GM23338 (cell line): ENCODE measurements around the gene SLC44A1.

ENCODE experiments used
- CREB1 ChIP-seq: fragments of 250-450 bp; sonication (Bioruptor Pico); IDR thresholded peaks from 2 replicates; pipeline ENCODE4 v1.5.0; 2020; ENCODE audit warnings: low read depth, mild to moderate bottlenecking, moderate library complexity
- ETS1 ChIP-seq: IDR thresholded peaks from 2 replicates; pipeline ENCODE4 v1.6.1; 2016; ENCODE audit warnings: antibody characterized with exemption
- EZH2 ChIP-seq: fragments of 200-600 bp; sonication (generic); IDR thresholded peaks from one replicate; pipeline ENCODE4 v1.8.0; 2017; ENCODE audit warnings: antibody characterized with exemption, mild to moderate bottlenecking, low read depth; ENCODE audit not compliant: unreplicated experiment
- EZH2phosphoT487 ChIP-seq: fragments of 200-600 bp; sonication (generic); IDR thresholded peaks from one replicate; pipeline ENCODE4 v1.8.1; 2018; ENCODE audit warnings: antibody characterized with exemption; ENCODE audit not compliant: unreplicated experiment
- JUNB ChIP-seq: IDR thresholded peaks from one replicate; pipeline ENCODE4 v1.6.1; 2016; ENCODE audit warnings: antibody characterized with exemption; ENCODE audit not compliant: unreplicated experiment
- NANOG ChIP-seq: IDR thresholded peaks from 2 replicates; pipeline ENCODE4 v1.6.1; 2016; ENCODE audit warnings: antibody characterized with exemption, borderline replicate concordance
- POLR2AphosphoS5 ChIP-seq: IDR thresholded peaks from 2 replicates; pipeline ENCODE4 v1.6.1; 2016; ENCODE audit warnings: antibody characterized with exemption, low read depth
- STAT1 ChIP-seq: IDR thresholded peaks from one replicate; pipeline ENCODE4 v1.6.1; 2016; ENCODE audit warnings: antibody characterized with exemption; ENCODE audit not compliant: unreplicated experiment
- ZNF114 ChIP-seq: fragments of 250-450 bp; sonication (Bioruptor Pico); IDR thresholded peaks from 2 replicates; pipeline ENCODE4 v1.5.0; 2020; ENCODE audit warnings: mild to moderate bottlenecking, moderate library complexity
- ZNF331 ChIP-seq: fragments of 250-450 bp; sonication (Bioruptor Pico); IDR thresholded peaks from 2 replicates; pipeline ENCODE4 v1.5.0; 2020; ENCODE audit warnings: low read depth, mild to moderate bottlenecking, moderate library complexity
- TF ChIP-seq, protein P1 (sequence below): IDR thresholded peaks from one replicate; pipeline ENCODE4 v1.6.1; 2018; ENCODE audit warnings: antibody characterized with exemption; ENCODE audit not compliant: unreplicated experiment
- TF ChIP-seq, protein P2 (sequence below), 2 experiments: fragments of 200-600 bp in 1 of 2; sonication (generic) in 1 of 2; conservative IDR thresholded peaks; 2 replicates each; pipeline versions ENCODE4 v1.5.1 to v1.6.1; 2016 to 2017; ENCODE audit warnings: antibody characterized with exemption in 2 of 2, low read depth in 2 of 2, mild to moderate bottlenecking in 2 of 2, moderate library complexity in 1 of 2

- TF ChIP-seq, protein P1, sequence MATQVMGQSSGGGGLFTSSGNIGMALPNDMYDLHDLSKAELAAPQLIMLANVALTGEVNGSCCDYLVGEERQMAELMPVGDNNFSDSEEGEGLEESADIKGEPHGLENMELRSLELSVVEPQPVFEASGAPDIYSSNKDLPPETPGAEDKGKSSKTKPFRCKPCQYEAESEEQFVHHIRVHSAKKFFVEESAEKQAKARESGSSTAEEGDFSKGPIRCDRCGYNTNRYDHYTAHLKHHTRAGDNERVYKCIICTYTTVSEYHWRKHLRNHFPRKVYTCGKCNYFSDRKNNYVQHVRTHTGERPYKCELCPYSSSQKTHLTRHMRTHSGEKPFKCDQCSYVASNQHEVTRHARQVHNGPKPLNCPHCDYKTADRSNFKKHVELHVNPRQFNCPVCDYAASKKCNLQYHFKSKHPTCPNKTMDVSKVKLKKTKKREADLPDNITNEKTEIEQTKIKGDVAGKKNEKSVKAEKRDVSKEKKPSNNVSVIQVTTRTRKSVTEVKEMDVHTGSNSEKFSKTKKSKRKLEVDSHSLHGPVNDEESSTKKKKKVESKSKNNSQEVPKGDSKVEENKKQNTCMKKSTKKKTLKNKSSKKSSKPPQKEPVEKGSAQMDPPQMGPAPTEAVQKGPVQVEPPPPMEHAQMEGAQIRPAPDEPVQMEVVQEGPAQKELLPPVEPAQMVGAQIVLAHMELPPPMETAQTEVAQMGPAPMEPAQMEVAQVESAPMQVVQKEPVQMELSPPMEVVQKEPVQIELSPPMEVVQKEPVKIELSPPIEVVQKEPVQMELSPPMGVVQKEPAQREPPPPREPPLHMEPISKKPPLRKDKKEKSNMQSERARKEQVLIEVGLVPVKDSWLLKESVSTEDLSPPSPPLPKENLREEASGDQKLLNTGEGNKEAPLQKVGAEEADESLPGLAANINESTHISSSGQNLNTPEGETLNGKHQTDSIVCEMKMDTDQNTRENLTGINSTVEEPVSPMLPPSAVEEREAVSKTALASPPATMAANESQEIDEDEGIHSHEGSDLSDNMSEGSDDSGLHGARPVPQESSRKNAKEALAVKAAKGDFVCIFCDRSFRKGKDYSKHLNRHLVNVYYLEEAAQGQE = no peak
- TF ChIP-seq, protein P2, sequence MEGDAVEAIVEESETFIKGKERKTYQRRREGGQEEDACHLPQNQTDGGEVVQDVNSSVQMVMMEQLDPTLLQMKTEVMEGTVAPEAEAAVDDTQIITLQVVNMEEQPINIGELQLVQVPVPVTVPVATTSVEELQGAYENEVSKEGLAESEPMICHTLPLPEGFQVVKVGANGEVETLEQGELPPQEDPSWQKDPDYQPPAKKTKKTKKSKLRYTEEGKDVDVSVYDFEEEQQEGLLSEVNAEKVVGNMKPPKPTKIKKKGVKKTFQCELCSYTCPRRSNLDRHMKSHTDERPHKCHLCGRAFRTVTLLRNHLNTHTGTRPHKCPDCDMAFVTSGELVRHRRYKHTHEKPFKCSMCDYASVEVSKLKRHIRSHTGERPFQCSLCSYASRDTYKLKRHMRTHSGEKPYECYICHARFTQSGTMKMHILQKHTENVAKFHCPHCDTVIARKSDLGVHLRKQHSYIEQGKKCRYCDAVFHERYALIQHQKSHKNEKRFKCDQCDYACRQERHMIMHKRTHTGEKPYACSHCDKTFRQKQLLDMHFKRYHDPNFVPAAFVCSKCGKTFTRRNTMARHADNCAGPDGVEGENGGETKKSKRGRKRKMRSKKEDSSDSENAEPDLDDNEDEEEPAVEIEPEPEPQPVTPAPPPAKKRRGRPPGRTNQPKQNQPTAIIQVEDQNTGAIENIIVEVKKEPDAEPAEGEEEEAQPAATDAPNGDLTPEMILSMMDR (conservative IDR thresholded peaks at IDR 0.05; ENCODE audit: low read depth in 2 of 2) = no peak
- TF ChIP-seq JUNB = no peak
- TF ChIP-seq EZH2phosphoT487 = no peak
- TF ChIP-seq CREB1 (CRISPR knock-in tag) = no peak
- no peak for TF ChIP-seq POLR2AphosphoS5
- no peak for TF ChIP-seq ETS1
- no peak for TF ChIP-seq EZH2
- TF ChIP-seq STAT1 = no peak
- no peak for TF ChIP-seq ZNF114 (CRISPR knock-in tag)
- TF ChIP-seq NANOG = no peak
- no peak for TF ChIP-seq ZNF331 (CRISPR knock-in tag)
Measured at GRCh38 chr9:105293408-105293807, 49.0 kb downstream of the SLC44A1 start.
